ENCODE data around the gene TRANK1.

DNA sequence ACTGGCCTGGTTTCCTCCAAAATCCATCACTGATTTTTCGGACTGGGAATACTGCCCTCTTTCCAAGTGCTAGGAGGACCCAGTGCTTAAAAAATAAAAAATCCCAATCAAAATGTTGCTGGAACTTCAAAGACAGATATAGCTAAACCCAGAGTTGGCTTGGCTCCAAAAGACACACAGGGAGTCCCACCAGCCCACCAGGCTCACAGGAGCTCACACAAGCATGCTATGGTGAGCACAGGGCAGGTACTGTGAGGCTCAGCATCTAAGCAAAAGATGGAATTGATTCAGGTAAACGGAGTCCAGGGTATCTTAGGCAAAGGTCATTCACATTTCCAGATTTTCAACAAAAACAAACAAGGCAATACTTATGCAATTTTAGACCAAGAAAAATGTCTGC is 3.7 kb downstream of the TRANK1 start:
- no peak for TF ChIP-seq POLR2A (IDR thresholded peaks at IDR 0.05)
- TF ChIP-seq, protein P1, sequence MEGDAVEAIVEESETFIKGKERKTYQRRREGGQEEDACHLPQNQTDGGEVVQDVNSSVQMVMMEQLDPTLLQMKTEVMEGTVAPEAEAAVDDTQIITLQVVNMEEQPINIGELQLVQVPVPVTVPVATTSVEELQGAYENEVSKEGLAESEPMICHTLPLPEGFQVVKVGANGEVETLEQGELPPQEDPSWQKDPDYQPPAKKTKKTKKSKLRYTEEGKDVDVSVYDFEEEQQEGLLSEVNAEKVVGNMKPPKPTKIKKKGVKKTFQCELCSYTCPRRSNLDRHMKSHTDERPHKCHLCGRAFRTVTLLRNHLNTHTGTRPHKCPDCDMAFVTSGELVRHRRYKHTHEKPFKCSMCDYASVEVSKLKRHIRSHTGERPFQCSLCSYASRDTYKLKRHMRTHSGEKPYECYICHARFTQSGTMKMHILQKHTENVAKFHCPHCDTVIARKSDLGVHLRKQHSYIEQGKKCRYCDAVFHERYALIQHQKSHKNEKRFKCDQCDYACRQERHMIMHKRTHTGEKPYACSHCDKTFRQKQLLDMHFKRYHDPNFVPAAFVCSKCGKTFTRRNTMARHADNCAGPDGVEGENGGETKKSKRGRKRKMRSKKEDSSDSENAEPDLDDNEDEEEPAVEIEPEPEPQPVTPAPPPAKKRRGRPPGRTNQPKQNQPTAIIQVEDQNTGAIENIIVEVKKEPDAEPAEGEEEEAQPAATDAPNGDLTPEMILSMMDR (IDR thresholded peaks at IDR 0.05), result no peak

Data from gastroesophageal sphincter (tissue), 3 donors.